NB4 (cell line): ENCODE results near the gene MTMR3.

Experiments
- POLR2A ChIP-seq: IDR thresholded peaks from 2 replicates; pipeline ENCODE4 v1.6.1; 2011; ENCODE audit warnings: mild to moderate bottlenecking; ENCODE audit not compliant: insufficient read length; ENCODE audit errors: extremely low read depth
- TF ChIP-seq, protein P1 (sequence below): IDR thresholded peaks from one replicate; pipeline ENCODE4 v1.5.1; 2012; ENCODE audit warnings: low read depth, low read length
- TF ChIP-seq, protein P2 (sequence below): IDR thresholded peaks from 2 replicates; pipeline ENCODE4 v1.6.1; 2011; ENCODE audit warnings: low read depth, low read length

DNA sequence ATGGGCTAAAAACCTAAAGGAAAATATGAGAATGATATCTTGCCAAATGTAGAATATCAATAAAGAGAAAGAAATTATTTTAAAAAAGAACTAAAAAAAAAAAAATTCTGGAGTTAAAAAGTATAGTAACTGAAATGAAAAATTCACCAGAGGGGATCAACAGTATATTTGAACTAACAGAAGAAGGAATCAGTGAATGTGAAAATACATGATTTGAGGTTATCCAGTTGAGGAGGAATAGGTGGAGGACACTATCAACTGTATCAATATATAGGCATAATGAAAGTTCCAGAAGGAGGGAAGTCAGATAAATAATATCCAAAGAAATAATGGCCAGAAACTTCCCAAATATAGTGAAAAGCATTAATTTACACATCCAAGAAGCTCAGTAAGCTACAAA is 181.2 kb downstream of the MTMR3 start:
- TF ChIP-seq, protein P1, sequence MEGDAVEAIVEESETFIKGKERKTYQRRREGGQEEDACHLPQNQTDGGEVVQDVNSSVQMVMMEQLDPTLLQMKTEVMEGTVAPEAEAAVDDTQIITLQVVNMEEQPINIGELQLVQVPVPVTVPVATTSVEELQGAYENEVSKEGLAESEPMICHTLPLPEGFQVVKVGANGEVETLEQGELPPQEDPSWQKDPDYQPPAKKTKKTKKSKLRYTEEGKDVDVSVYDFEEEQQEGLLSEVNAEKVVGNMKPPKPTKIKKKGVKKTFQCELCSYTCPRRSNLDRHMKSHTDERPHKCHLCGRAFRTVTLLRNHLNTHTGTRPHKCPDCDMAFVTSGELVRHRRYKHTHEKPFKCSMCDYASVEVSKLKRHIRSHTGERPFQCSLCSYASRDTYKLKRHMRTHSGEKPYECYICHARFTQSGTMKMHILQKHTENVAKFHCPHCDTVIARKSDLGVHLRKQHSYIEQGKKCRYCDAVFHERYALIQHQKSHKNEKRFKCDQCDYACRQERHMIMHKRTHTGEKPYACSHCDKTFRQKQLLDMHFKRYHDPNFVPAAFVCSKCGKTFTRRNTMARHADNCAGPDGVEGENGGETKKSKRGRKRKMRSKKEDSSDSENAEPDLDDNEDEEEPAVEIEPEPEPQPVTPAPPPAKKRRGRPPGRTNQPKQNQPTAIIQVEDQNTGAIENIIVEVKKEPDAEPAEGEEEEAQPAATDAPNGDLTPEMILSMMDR, result no peak
- no peak for TF ChIP-seq POLR2A
- TF ChIP-seq, protein P2, sequence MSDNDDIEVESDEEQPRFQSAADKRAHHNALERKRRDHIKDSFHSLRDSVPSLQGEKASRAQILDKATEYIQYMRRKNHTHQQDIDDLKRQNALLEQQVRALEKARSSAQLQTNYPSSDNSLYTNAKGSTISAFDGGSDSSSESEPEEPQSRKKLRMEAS, result no peak
